NCI-H748 (cell line): ENCODE measurements around the gene SH2D1B.
A peak's percentile ranks its signal among the peaks of the same experiment; 100 is the strongest.

Experiments
- DNase-seq: peaks from one replicate; lab custom pipeline; 2025; ENCODE audit not compliant: unreplicated experiment; lab: John Stamatoyannopoulos, UW

The SH2D1B gene

DNA sequence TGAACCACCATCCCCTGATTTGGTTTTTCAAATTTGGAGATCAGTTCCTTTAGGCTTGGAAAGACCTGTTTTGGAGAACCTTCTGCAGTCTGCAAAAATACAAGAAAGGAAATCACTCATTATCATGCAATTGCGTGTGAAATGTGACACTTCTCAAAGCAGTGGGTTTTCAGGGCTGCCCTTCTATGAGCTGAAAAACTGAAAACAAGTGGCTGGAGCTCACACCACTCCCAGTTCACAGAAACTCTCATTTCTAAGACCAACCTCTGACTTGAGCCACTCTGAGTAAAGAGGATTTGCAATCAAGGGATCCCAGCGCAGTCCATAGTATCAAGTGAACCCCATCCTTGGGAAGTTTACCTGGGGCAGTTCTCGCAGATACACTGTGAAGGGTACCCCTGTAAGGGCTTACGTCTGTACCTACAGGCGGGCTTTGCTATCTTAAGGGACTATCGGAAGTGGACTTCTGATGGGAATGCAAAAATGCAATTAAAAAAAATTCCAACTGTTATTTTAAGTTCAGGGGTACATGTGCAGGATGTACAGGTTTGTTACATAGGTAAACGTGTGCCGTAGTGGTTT, 12.8 kb downstream of the SH2D1B start:
- DNase-seq, result peak; percentile 26

GRCh38 chr1:162397943-162398560, 13.9 kb downstream of the SH2D1B start:
- DNase-seq, result peak; percentile 57

DNA sequence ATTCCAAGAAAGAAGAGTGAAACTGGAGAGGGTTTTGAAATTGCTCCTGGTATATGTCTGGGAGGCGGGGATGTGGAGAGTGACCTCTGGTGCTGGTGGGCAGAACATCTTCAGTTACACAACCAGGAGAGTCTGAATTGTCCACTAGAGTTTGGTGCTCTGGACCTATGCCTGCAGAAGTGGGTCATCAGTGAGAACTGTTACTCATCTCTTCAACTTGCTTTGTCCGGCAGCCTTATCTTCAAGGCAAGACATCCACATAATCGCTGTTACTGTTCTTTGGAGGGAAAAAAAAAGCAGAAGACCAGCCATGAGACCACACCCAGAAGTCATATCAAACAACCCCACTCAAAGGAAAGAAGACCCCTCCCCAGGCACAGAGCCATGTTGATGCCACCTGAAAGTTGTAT, 14.9 kb downstream of the SH2D1B start:
- DNase-seq, result no peak

GRCh38 chr1:162396201-162396906, 15.6 kb downstream of the SH2D1B start:
- DNase-seq, result no peak

DNA sequence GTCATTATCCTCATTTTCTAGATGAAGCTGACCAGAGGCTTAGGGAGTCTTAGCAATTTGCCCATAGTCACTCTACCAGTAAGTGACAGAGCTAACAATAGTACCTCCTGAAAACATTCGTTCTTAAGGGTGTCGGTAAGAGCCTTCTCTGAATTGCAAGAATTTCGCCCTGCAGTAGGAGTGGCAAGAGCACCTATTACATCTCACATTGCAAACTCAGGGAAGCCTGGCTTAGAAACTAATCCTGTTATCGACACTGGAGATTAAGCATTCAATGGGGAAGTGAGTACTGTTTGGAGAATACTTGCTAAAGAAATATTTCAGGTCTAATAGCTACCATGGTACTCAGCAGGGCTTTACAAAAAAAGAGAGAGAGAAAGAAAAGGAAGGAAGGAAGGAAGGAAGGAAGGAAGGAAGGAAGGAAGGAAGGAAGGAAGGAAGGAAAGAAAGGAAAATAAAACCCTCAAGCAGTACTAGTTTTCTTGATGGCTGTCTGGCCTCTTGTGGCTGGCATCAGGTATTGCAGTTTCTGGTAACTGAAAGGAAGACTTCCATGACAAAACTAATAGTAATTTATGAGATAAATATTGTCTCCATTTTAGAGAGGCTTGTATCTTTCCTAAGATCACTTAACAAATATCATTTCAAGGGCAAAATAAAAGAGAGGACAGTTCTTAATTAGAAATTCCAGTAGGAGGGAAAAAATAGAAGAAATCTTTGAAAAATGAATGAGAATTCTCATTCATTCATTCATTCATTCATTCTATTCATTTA, 20.0 kb downstream of the SH2D1B start:
- peak; percentile 42 for DNase-seq

- no peak for DNase-seq
Measured at GRCh38 chr1:162390396-162391185, 21.3 kb downstream of the SH2D1B start.

DNA sequence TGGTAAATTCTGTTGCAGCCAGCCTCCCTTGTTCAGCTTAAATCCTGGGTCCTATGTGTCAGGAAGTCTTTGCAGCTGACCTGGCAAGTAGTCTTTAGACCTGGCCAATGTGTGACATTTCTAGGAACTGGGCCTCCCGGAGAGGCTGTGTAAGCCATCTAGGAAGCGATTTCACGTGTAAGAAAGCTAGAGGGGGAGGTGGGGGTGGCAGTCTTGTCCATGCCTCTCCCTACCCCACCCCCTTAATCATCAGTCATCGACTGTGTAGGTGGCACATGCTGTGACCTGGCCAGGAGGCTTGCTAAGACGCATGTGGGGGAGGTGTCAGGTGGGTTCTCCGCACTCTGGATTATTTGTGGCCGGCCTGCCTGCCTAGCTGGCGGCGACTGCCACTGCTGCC, 22.0 kb downstream of the SH2D1B start:
- DNase-seq, result no peak

DNA sequence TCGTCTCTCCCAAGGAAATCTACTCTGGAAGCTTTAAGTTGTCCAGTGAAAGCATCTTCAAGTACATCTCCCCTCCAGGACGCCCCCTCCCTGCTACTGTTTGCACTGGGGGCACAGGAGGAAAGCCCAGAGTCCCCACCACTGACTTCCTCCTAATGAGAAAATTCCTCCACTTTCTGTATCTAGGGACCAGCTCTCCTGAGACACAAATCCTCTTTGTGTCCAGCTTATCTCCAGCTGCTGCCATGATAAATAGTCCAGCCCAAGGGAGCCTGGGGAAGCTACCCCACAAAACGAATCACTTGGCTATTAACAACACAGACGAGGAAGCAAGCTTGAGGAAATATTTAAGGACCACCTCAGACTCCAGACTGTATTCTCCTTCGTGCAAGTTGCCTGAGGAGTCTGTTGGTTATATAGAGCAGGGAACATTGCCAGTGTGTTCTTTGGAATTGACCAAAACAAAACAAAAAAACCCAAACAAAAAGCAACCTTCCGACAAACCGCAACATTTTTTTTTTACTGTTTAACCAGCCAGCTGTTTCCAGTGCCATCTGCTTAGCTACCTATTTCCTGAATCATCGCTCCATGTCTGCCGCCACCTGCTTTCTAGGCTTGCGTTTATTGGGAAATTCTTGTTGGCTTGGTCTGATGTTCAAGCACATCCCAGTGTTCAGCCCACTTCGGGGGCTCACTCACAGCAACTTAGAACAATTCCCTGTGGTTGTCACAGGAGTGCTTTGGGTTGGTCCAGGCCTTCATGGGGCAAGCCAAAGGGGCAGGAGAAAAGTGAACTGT, 22.7 kb downstream of the SH2D1B start:
- DNase-seq, result peak; percentile 16

GRCh38 chr1:162388615-162389014, 23.3 kb downstream of the SH2D1B start:
- no peak for DNase-seq

DNA sequence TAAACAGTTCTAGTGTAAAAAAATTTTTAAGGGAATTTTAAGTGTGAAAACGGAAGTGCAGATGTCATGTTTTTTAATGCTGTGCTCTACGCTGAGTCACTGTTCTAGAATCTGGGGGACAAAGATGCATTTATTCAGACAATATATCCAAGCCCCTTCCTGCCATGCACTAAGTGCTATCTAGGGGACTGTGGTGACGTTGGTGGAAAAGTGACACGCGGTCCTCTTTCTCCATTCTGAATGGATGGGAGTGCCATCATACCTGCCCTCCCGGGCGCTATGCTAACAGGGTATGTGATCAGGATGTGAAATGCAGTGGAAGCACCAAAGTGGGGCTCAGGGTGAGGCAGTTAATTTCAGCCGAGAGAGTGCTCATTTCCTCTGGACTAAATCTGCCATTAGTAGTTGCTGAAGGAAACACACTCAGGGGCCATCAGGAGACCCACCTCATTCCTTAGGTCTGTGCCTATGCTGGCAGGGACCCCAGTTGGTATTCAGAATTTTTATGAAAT, 23.8 kb downstream of the SH2D1B start:
- DNase-seq, result no peak

- no peak for DNase-seq
Measured at GRCh38 chr1:162387226-162388082, 24.5 kb downstream of the SH2D1B start.

GRCh38 chr1:162386292-162387225, 25.4 kb downstream of the SH2D1B start:
- DNase-seq, result no peak

GRCh38 chr1:162385702-162386101, 26.2 kb downstream of the SH2D1B start:
- no peak for DNase-seq

GRCh38 chr1:162385280-162385623, 26.7 kb downstream of the SH2D1B start:
- DNase-seq, result no peak

DNA sequence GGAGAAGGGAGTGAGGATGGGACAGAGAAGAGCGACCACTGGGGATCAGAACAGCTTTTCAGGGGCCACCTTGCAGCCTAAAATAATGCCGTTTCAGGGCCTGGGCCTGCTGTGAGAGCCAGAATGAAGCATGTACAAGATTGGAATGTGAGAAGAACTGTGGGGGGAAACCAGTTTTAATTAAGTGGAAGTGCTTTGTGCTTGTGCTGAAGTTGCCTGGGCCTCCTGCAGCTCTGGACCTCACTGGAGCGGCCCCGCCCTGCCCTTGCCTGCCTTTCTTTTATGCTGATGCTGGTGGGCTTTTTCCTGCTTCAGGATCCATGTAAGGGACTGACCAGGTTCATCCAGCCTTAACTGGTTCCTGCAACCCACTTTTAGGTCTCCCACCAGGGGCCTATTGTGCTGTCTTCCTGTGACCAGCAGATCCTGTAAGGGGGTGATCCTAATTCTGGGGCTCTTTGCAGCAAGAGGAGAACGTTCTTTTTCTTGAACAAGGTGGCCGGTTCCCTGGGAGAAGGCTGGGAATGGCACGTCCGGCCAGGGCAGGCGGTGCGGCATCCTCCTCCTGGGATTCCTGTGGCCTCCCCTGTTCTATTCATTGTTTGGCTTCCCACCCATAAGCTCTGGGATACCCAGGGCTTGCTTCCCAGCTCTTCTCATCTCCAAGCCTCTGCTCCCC, 27.2 kb downstream of the SH2D1B start:
- DNase-seq, result no peak

- DNase-seq, result no peak
Measured at GRCh38 chr1:162384116-162384515, 27.8 kb downstream of the SH2D1B start.

DNA sequence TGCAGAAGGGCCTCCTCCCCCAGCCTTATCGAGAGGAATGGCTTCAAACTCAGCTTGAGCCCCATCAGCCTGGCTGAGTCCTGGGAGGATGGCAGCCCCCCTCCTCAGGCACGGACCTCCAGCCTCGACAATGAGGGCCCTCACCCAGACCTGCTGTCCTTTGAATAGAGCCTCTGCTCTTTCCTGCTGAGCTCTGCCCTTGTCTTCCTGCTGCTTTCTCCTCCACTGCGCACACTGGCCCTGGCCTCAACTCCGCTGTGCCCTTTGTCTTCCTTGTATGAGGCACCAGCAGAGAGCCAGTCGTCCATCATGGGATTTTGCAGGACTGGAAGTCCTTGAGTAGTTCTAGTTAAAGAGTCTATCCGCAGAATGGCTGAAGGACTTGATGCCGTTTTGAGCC, 28.4 kb downstream of the SH2D1B start:
- no peak for DNase-seq
